ENCODE data around the gene EIF4G3.

- no peak for TF ChIP-seq CTCF (IDR thresholded peaks at IDR 0.05; ENCODE audit: insufficient read depth, low read length, poor library complexity, severe bottlenecking)
- no peak for TF ChIP-seq EZH2phosphoT487 (conservative IDR thresholded peaks at IDR 0.05; ENCODE audit: low read length)
These were observed 156.5 kb downstream of the EIF4G3 start for GRCh38 chr1:21020151-21020550.
